Measurements from ENCODE around the gene ACOT9.
"Not testable (repeated sequence)": the region's sequence is repeated elsewhere in the genome, so short reads cannot be mapped to it uniquely, and the experiment has no call there.

Gene ACOT9

DNA sequence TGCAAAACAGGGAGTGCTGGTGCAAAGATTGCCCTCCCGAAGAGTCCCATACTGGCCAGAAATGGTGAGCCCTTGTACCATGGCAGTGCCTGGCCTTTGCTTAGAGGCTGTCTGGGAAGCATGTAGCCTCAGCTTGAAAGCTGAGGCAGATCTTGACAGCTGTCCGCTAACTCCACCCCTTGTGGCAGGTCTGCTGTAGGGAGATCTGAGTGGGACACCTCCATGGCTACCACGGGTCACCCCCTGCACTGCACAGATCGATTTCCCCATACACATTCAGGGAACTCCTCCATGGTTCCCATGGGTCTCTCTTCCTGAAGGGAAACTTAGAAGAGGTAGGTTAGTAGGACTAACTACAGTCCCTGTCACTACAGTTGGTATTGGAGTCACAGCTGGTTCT is 6.1 kb upstream of the ACOT9 start:
- TF ChIP-seq, protein P1, sequence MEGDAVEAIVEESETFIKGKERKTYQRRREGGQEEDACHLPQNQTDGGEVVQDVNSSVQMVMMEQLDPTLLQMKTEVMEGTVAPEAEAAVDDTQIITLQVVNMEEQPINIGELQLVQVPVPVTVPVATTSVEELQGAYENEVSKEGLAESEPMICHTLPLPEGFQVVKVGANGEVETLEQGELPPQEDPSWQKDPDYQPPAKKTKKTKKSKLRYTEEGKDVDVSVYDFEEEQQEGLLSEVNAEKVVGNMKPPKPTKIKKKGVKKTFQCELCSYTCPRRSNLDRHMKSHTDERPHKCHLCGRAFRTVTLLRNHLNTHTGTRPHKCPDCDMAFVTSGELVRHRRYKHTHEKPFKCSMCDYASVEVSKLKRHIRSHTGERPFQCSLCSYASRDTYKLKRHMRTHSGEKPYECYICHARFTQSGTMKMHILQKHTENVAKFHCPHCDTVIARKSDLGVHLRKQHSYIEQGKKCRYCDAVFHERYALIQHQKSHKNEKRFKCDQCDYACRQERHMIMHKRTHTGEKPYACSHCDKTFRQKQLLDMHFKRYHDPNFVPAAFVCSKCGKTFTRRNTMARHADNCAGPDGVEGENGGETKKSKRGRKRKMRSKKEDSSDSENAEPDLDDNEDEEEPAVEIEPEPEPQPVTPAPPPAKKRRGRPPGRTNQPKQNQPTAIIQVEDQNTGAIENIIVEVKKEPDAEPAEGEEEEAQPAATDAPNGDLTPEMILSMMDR (IDR thresholded peaks at IDR 0.05): no peak
- no peak overlapping the region for H3K4me3 ChIP-seq
- H3K27ac ChIP-seq: no peak overlapping the region
- DNase-seq (ENCODE audit: low spot score): no peak

DNA sequence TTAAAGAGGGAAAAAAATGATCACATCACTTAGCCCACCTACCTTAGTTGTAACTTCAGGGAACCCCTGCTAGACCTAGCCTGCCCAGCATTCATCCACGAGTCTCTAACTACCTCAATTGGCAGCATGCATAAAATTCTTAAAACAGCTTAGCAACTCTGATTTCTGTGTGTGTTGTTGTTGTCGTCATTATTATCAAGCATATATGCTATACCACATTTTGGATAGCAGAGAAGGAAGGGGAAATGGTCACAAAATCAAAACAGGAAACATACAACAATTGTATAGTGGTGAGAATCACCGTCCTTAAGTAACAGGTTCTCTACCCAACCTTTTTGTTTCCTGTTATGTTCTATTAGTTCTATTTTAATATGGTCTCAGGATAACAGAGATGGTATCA is 2.7 kb upstream of the ACOT9 start:
- TF ChIP-seq, protein P1 (IDR thresholded peaks at IDR 0.05): no peak
- Histone ChIP-seq H3K4me3 (no peak overlapping the region), H3K27ac (no peak overlapping the region)
- DNase-seq (ENCODE audit: low spot score): no peak

DNA sequence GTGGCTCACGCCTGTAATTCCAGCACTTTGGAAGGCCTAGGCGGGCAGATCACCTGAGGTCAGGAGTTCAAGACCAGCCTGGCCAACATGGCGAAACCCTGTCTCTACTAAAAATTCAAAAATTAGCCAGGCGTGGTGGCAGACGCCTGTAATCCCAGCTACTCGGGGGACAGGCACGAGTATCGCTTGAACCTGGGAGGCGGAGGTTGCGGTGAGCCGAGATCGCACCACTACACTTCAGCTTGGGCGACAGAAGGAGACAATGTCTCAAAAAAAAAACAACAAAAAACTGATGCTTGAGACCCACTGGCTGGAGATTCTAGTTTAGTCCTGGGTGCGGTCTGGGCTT is 521 bp upstream of the ACOT9 start:
- peak overlapping the region; percentile 76 for H3K4me3 ChIP-seq
- H3K27ac ChIP-seq: peak overlapping the region; percentile 87 to 90
- not testable (repeated sequence) for DNase-seq (ENCODE audit: low spot score)

DNA sequence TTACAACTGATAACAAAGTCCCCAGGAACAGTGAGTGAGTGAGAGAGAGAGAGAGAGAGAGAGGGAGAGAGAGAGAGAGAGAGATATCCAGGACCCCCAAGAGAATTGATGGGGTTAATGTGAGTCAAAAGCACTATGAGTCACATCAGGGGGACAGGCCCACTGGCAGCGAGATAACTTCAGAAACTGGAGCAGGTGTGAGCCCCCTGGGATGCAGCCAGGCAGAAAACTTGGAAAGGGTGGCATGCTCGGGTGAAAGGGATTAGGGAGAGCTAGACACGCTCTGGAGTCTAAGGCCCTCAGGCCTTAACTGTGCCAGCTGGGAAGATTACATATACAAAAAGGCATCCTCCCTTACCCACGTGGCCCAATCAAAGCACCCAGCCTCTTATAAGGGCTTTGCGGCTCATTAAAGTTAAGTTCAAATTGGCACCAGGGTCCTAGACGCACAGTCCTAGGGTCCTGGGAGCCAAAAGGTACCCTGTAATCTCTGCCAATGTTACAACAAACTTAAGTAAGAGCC is 841 bp downstream of the ACOT9 start:
- TF ChIP-seq, protein P1 (IDR thresholded peaks at IDR 0.05): no peak
- Histone ChIP-seq H3K27ac (peak overlapping the region; percentile 87 to 90), H3K4me3 (peak overlapping the region; percentile 76)
- DNase-seq (ENCODE audit: low spot score): no peak

DNA sequence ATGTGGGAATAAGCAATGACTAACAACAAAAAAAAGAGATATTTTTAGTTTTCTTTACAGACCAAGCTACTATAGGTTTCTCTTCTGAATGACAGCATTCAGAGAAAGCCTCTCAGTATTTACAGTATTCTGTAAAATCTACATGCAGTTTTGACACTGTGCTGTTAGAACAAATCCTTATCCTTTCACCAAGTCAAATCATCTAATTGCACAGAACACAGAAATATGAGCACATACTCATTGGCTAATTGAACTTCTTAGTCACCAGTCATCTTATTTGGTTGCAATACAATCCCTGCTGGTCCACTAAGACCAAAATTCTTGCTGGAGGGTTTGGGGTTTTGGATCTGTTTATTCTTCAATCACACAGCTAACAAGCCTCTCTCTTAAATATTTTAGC is 5.7 kb downstream of the ACOT9 start:
- TF ChIP-seq, protein P1 (IDR thresholded peaks at IDR 0.05): no peak
- Histone ChIP-seq H3K27ac (no peak overlapping the region), H3K4me3 (no peak overlapping the region)
- DNase-seq (ENCODE audit: low spot score): no peak

DNA sequence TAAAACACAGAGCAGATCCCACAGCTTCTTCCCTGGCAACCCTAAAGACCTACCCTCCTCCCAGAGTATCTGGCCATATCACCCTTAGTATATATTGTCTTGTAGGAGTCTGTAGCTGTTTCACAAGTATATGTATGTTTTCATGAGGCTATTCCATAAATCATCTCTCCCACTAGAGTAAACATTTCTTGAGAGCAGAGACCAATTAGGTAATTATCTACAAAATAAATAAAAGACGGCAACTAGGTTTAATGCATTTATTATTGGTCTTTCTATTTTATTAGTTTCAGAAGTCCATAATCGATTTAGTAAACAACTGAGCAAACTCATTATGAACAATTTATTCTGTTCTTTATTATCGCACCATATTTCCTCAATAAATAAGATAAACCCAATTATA is 7.0 kb downstream of the ACOT9 start:
- no peak overlapping the region for H3K4me3 ChIP-seq
- no peak for DNase-seq (ENCODE audit: low spot score)
- TF ChIP-seq, protein P1 (IDR thresholded peaks at IDR 0.05): no peak
- no peak overlapping the region for H3K27ac ChIP-seq

DNA sequence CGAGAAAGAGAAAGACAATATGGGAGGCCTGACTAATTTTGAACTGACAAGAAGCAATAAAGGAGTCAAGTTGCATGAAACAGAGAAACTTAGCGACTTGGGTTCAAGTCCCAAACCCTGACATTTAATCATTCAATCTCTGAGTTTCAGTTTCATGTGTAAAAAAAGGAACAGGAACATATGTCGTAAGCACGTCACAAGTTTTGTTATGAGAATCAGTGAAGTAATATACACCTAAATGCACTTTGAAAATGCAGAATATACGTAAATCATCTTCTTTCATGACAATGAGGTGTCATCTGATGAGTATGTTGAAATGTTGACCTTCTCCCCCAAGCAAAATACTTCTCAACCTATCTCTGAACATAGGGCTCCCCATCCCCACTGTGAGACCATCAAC is 10.4 kb downstream of the ACOT9 start:
- H3K27ac ChIP-seq: no peak overlapping the region
- TF ChIP-seq, protein P1 (IDR thresholded peaks at IDR 0.05): no peak
- H3K4me3 ChIP-seq: no peak overlapping the region
- DNase-seq (ENCODE audit: low spot score): no peak

DNA sequence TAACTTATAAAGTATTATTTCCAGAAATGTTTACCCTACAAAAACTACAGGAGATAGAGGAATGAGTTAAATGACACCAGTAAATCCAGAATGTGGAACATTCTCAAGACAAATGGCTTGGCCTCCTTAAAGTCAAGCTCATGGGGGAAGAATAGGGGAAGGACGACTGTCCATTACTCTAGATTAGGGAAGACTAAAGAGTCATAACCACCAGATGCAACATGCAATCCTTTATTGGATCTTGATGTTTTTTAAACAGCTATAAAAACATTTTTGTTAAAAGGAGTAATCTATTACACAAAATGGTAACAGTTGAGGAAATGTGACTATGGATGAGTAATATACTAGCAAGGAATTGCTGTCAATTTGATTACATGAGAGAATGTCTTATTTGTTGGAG is 11.1 kb downstream of the ACOT9 start:
- TF ChIP-seq, protein P1 (IDR thresholded peaks at IDR 0.05): no peak
- no peak overlapping the region for H3K27ac ChIP-seq

More for the DNA sequence above, 11.1 kb downstream of the ACOT9 start:
- no peak for DNase-seq (ENCODE audit: low spot score)
- H3K4me3 ChIP-seq: no peak overlapping the region

Measured in coronary artery (tissue), 2 donors.